Stimulated activated CD4-positive, alpha-beta T cell treated with anti-CD3 and anti-CD28 coated beads, Interleukin-12 subunit alpha, Interleukin-12 subunit beta, amount 100 ng/mL, for 24 hours (primary cell): ENCODE results near the gene FXYD4.
A peak's percentile ranks its signal among the peaks of the same experiment; 100 is the strongest.
"Not testable (repeated sequence)": the region's sequence is repeated elsewhere in the genome, so short reads cannot be mapped to it uniquely, and the experiment has no call there.

ENCODE experiments used
- DNase-seq, 2 experiments: peaks; one replicate each; pipeline ENCODE4 v3.0.0-alpha.2; 2020; ENCODE audit warnings: low read depth in 2 of 2

FXYD4 gene, protein sequence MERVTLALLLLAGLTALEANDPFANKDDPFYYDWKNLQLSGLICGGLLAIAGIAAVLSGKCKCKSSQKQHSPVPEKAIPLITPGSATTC

DNA sequence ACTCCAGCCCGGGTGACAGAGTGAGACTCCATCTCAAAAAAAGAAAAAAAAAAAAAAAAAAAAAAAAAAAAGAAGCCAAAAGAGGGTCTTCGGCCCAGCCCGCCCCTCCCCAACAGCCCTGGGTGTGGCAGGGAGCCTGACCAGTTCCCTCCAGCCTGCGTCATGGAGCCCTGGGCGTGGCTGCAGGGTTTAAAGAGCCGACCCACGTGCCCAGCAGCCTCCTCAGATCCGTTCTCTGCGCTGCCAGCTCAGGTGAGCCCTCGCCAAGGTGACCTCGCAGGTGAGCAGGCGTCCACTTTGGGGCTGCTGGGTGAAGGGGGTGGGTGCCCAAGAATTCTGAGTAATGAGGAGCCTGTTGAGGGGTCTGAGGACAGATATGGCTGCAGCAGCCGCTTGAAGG is at the start of gene FXYD4:
TSS of gene FXYD4 (plus strand) at position 219 of the 400 bp plus-strand sequence. CDS start 2,111 bp downstream, outside the sequence.
- no peak for DNase-seq

DNA sequence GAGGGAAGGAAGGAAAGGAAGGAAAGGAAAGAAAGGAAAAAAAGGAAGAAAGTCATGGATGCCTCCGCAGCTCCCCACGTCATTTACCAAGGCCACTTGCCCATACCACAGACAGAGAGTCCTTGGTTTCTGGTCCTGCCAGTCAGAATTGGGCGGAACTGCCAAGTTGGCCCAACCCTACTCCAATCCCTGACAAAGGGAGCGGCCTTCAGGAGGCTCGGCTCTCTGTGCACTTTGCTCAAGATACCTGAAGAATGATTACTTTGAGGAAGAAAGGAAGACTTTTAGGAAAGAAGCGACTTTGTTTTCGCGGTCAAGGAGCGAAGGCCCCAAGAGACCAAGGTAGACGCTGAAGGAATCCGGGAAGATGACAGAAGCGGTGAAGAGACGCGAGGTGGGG is 49.1 kb upstream of the FXYD4 start:
- DNase-seq, result no peak

DNA sequence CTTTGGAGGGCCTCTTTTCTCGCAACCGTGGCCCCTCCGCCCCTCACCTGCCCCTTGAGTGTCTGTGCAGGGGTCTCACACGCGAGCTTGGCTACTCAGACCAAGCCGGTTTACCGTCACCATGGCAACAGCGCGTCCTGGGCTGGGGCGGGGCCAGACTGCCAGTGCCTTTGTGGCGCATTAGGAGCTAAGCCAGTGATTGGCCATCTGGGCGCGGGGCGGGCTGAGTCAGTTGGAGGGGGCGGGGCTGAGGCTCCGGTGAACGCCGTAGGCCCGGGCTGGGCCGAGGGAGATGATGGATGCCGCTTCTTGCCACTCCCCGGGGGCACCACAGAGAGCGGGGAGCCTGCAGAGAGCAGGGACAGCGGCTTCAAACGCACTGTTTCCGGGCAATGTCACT is 48.7 kb upstream of the FXYD4 start:
- peak; percentile 69 to 83 for DNase-seq

DNA sequence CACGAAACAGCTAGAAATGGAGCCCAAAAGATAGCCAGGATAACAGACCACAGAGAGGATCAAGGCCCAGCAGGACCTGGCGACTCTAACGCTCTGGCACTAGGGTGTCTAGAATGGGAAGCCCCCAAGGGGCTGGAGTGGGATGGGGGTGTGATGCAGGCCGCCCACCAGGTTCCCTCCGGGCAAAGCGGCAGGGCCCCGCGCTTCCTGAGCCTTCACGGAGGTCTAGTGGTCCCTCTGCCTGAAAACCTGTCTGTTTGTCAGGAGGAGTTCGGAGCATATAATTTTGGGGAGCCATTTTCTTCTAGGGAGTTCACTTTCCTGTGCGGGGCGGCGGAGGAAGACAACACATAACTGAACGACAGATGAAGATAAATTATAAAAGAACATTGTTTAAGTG is 48.2 kb upstream of the FXYD4 start:
- DNase-seq, result no peak

DNA sequence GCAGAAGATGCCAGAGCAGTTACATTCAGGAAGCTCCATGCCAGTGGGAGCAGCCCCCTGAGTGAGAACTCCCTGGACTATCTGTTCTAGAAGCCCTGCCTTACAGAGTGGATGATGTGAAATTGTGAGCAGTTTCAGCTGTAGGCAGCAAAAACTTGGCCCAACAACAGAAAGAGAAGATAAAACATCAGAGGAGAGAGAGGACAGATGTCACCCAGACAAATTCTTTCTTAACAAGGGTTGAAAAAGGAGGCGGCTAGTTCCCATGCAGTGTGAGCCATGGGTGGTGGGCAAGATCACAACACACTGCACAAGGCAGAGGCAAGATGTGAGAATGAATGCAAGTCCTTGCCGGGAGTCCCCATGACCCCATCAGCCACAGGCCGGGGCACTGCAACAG is 46.6 kb upstream of the FXYD4 start:
- no peak for DNase-seq

DNA sequence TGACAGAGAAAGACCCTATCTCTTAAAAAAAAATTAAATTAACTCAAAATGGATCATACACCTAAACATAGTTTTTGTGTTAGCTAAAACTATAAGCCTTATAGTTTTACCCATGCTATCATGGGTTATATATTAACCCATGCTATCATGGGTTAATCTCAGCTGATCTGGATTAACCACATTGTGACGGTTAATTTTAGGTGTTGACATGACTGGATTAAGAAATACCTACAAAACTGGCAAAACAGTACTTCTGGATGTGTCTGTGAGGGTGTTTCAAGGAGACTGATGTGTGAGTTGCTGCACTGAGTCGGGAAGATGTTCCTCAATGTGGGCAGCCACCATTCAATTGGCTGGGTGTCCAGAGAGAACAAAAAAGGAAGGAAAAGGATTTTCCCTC is 44.3 kb upstream of the FXYD4 start:
- no peak for DNase-seq

DNA sequence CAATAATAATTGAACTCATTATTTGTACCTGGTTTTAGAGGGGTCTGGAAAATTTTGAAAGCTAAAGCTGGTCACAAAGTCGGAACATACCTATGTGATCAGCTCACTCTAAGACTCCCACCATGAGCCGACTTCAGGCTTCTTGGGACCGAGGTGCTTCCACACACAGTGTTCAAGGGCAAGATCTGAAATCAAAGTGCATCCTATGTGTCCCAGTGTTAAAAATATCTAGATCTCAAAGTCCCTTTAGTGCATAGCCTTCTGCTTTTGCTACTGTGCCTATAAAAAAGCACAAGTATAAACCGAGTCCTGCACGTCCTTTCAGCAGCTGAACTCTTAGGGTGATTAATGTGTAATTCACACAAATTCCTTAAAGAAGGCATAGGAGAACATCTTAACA is 43.5 kb upstream of the FXYD4 start:
- no peak for DNase-seq

DNA sequence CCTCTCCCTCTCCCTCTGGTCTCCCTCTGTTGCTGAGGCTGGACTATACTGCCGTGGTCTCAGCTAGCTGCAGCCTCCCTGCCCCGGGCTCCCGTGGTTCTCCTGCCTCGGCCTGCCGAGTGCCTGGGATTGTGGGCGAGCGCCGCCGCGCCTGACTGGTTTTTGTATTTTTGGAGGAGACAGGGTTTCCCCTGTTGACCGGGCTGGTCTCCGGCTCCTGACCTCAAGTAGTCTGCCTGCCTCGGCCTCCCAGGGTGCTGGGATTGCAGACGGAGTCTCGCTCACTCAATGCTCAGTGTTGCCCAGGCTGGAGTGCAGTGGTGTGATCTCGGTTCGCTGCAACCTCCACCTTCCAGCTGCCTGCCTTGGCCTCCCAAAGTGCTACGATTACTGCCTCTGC is 42.6 kb upstream of the FXYD4 start:
- DNase-seq, result not testable (repeated sequence)

DNA sequence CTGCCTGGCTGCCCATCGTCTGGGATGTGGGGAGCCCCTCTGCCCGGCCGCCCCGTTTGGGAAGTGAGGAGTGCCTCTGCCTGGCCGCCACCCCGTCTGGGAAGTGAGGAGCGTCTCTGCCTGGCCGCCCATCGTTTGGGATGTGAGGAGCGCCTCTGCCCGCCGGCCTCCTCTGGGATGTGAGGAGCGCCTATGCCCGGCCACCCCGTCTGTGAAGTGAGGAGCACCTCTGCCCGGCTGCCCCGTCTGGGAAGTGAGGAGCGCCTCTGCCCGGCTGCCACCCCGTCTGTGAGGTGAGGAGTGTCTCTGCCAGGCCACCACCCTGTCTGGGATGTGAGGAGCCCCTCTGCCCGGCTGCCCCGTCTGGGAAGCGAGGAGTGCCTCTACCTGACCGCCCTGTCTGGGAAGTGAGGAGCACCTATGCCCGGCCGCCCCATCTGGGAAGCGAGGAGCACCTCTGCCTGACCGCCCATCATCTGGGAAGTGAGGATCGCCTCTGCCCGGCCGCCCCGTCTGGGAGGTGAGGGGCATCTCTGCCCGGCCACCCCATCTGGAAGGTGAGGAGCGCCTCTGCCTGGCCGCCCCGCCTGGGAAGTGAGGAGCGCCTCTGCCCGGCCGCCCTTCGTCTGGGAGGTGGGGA is 42.1 kb upstream of the FXYD4 start:
- not testable (repeated sequence) for DNase-seq

DNA sequence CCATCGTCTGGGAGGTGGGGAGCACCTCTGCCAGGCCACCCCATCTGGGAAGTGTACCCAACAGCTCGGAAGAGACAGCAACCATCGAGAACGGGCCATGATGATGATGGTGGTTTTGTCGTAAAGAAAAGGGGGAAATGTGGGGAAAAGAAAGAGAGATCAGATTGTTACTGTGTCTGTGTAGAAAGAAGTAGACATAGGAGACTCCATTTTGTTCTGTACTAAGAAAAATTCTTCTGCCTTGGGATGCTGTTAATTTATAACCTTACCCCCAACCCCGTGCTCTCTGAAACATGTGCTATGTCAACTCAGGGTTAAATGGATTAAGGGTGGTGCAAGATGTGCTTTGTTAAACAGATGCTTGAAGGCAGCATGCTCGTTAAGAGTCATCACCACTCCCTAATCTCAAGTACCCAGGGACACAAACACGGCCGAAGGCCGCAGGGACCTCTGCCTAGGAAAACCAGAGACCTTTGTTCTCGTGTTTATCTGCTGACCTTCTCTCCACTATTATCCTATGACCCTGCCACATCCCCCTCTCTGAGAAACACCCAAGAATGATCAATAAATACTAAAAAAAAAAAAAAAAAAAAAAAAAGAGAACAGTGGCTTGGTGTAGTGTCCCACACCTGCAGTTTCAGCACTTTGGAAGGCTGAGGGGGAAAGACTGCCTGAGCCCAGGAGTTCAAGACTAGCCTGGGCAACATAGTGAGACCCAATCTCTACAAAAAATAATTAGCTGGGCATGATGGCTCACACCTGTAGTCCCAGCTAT is 41.2 kb upstream of the FXYD4 start:
- not testable (repeated sequence) for DNase-seq

DNA sequence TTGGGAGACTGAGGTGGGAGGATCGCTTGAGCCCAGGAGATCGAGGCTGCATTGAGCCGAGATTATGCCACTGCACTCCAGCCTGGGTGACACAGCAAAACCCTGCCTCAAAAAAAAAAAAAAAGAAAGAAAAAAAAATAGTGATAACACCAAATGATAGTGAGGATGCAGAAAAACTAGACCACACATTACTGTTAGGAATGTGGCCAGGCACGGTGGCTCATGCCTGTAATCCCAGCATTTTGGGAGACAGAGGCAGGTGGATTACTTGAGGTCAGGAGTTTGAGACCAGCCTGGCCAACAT is 40.7 kb upstream of the FXYD4 start:
- DNase-seq, result not testable (repeated sequence)

DNA sequence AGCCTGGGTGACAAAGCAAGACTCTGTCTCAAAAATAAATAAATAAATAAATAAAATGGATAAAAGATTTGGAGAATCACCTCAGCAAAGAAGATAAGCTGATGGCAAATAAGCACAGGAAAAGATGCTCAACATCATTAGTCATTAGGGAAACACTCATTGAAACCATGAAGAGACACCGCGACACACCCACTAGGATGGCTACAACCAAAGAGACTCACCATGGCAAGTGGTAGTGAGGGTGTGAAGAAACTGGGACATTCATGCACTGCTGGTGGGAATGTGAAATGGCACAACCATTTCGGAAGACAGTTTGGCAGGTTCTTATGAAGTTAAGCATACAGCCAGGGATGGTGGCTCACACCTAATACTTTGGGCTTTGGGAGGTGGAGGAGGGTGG is 37.8 kb upstream of the FXYD4 start:
- no peak for DNase-seq

DNA sequence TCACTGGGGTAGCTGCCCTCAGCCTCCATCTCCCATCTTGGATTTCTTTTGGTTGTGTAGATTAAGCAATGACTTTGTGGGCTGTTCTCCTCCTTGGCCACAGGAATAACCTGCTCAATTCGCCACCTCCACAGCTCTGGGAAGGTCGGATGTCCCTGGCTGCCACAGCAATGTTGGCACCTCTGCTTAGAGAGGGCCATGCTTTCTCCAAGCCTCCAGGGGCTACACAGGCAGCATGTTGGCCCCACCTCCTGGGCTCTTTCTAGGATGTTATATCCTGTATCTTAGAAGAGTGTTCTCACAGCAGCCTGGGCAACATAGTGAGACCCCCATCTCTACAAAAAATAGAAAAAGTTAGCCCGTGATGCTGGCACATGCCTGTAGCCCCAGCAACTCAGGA is 35.4 kb upstream of the FXYD4 start:
- no peak for DNase-seq

DNA sequence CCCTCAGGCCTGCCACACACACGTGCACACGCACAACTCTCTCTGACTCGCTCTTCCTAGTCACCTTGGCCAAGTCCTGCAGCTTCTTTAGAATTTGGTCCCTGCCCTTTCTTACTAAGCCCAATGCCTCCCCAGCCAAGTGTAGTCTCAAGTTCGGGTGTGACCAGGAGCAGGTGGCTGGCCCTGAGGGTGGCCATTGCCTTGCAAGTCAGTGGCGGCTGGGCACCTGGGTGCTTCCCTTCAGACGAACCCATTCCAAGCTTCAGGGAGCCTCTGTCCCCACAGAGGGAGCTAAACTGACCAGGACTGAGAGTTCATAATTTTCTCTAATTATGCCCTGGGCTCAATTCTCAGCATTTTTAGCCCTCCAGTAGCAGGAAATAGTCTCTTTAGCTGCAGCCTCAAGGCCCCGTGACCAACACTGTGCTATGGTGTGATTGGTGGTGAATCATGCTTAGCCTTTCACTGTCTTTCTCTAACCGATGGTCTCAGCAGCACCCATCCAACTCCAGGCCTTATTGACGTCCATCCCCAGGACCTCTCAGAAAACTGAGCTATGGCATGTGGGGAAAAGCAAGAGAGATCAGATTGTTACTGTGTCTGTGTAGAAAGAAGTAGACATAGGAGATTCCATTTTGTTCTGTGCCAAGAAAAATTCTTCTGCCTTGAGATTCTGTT is 34.7 kb upstream of the FXYD4 start:
- DNase-seq, result no peak

DNA sequence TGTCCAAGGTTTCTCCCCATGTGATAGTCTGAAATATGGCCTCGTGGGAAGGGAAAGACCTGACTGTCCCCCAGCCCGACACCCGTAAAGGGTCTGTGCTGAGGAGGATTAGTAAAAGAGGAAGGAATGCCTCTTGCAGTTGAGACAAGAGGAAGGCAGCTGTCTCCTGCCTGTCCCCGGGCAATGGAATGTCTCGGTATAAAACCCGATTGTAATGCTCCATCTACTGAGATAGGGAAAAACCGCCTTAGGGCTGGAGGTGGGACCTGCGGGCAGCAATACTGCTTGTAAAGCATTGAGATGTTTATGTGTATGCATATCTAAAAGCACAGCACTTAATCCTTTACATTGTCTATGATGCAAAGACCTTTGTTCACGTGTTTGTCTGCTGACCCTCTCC is 33.9 kb upstream of the FXYD4 start:
- DNase-seq, result not testable (repeated sequence)

DNA sequence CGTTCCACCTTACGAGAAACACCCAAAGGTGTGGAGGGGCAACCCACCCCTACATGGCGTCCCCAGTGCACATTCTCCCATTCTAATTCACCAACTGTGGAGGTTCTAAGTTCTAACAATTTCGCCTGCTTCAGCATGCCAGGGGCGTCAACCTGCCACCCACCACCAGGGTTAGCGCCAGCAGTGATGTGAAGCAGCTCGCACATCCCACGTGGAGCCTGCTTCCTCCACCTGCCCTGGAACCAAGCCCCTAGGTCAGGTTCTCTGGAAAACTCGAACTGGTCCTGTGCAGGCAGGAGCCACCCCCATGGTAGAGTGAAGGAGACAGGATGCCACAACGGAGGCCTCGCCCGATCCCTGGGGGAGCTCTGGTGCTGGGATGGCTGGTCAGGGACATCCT is 33.3 kb upstream of the FXYD4 start:
- DNase-seq, result no peak

DNA sequence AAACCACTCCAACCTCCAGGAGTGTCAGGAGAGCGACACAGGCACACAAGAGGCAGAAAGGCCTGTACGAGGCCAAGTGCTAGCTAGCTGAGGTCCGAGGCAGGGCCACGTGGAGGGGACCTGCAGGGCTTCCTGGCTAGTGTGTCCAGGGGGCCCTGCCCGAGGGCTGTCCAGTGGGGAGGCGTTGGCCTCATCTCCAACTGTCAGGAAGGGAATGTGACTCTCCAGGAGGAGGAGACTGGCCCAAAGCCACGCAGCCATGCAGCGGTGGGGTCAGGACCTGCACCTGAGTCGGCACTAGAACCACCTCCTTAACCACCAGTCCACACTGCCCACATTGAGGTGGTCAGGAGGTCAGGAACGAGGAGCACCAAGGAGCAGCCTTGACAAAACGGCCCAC is 32.3 kb upstream of the FXYD4 start:
- no peak for DNase-seq

DNA sequence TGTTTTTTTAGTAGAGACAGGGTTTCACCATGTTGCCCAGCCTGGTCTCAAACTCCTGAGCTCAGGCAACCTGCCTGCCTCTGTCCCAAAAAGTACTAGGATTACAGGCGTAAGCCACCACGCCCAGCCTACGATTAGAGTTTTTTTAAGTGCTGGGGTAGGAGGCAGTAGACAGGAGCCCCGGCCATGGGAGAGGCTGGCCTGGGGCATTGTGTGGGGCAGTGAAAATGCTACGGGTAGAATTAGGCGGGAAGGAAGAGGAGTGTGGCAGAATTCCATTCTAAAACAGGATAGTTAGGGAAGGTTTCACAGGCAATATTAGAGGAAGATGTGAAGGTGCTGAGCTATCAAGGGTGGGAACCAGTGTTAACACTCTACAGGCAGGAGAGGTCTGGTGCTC is 31.3 kb upstream of the FXYD4 start:
- no peak for DNase-seq

DNA sequence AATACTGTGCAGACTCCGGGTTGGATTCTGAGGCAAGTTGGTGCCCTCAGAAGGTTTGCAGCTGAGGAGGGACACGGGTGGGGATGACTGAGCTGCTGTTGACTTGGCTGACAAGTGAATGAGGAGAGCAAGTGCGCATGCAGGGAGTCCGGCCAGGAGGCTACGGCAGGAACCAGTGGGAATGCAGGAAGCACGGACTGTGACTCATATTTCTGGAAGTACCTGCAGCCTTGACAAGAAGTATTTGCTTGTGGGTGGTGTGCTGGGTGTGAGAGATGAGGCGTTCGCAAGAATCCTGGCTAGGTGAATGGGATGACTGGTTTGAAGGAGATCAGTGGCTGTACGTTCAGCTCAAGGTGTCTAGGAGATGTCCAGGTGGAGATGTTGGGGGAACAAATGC is 30.8 kb upstream of the FXYD4 start:
- DNase-seq, result no peak

DNA sequence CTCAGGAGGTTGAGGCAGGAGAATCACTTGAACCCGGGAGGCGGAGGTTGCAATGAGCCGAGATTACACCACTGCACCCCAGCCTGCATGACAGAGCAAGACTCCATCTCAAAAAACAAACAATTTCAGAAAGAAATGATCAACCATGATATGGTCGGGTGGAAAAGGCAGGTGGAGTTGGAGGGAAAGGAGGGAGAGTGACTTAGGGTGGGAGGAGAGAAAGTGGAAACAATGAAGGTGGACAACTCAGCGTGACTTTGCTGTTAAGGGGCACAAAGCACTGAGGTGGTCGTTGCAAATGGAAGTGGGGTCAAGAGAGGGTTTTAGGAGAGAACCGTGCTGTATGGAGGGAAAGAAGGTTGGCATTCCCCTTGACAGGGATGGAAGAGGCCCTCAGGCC is 30.0 kb upstream of the FXYD4 start:
- no peak for DNase-seq

DNA sequence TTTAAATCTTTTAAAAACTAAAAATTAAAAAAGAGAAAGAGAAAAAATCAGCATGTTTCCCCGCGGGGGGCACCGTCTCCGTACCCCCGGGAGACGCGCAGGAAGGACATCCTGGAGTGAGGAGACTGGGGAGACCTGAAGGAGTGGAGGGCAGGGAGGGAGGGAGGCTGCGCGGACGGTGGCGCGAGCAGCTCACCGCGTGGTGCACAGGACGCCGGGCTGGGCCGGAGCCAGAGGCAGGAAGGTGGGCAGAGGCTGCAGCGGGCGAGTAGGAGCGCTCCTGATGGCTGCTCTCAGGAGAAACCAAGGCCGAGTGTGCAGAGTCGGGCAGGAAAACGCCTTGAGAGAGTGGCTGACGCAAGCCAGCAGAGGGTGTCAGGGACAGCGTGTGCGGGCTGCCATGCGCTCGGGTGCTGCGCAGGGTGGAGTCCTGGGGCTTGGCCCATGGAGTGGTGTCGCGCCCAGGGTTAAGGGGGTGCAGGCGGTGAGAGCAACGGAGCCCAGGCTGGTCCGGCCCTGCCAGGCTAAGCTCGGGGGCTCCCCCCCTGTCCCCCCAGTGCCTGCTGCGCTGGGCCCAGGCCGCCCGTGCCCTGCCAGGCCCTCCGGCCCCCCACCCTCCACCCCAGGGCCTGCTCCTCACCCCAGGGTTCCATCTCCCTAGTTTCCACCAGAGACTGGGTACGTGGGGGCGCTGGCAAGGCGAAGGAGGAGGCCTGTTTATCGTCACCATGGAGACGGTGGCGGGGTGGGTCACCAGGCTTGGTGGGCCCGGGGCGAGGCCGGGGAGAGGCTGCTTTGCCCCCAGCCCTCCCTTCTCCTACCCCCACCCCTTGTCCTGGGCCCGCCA is 28.9 kb upstream of the FXYD4 start:
- DNase-seq, result no peak

DNA sequence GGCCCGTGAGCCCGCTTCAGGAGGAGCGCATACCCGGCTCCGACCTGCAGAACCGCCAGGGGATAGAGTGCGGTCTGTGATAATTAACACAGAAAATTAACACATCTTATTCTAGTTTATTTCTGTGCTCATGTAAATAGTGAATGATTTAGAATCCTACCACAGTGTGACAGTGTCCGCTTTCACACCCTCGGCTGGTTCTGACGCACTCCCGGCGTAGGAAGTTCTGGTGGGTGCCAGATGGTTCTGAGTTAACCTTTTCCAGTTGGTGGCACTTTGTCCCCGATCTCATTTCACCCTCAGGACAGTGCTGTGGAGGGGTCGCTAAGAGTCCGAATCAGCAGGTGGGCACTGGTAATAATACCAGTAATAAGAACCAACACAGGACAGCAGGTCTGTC is 28.3 kb upstream of the FXYD4 start:
- no peak for DNase-seq
